Measurements from ENCODE around the gene SFMBT1. TPM values are rescaled to one million over a fixed set of nuclear protein-coding genes. Genes with fewer than 3 reads are reported as not detected.

The SFMBT1 gene
- total and polyA plus RNA-seq, 5 donors from 2014 or later: 13.1 to 31.4 (median 16.7) TPM

DNA sequence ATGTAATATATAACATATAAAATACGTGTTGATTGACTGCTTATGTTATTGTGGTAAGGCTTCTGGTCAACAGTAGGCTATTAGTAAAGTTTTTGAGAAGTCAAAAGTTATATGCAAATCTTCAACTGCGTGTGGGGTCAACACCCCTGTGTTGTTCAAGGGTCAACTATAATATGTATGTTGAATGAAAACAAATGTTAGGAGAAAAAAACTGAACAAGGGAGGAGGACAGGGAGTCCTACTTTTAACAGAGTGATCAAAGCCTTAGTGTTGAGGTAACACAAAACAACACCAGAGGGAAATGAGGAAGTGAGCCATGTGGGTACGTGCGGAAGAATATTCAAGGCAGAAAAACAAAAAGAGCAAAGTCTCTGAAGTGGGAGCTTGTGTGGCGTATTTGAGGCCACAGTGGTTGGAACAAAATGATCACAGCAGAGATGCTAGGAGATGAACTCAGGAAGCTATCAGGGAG, 62.5 kb downstream of the SFMBT1 start:
- Mint-ChIP-seq H3K36me3 (no peaks in the 10 kb centered on the region), H3K27me3 (no peaks in the 10 kb centered on the region), H3K4me3 (peak overlapping the region; percentile 3 to 58 (median 28)), H3K9me3 (peaks cover 0 to 1% (median 0%) of the 10 kb centered on the region in 7 donors), H3K4me1 (peaks cover 18 to 37% (median 27%) of the 10 kb centered on the region in 4 donors), H3K27ac (peak overlapping the region; percentile 88 to 95 (median 89))
- Histone ChIP-seq H3K9me3 (ENCODE audit: control insufficient read depth in 2 of 2, low read length in 2 of 2) (no peaks in the 10 kb centered on the region), H3K36me3 (ENCODE audit: control insufficient read depth, insufficient read depth, low read length) (no peaks in the 10 kb centered on the region), H3K4me3 (ENCODE audit: low read depth, low read length) (peak overlapping the region; percentile 65), H3K4me1 (ENCODE audit: control insufficient read depth, insufficient read depth, low read length, poor library complexity, severe bottlenecking) (peaks cover 19% of the 10 kb centered on the region), H3K27me3 (ENCODE audit: control insufficient read depth, insufficient read depth, low read length) (no peaks in the 10 kb centered on the region), H3K27ac (ENCODE audit: insufficient read depth, low read length, poor library complexity, severe bottlenecking) (peak overlapping the region; percentile 57)
- peak; percentile 69 to 74 for ATAC-seq (ENCODE audit: low read depth in 2 of 2)
- DNase-seq: peak; percentile 9 to 71 (median 68)

DNA sequence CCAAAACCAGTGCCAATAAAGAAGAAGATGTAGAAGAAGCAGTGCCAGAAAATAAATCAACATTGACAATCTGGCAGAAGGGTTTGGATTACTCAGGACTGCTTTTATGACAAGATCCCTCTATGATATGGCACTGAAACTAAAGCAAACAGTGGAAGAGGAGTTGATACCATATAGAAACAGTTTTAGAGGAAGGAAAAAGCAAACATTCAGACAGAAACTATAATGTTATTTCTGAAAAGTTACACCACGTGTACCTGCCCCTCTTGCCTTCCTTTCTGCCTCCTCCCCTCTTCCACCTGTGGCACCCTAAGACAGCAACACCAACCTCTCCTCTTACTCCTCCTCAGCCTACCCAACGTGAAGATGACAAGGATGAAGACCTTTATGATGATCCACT, 63.0 kb downstream of the SFMBT1 start:
- Histone ChIP-seq H3K9me3 (ENCODE audit: control insufficient read depth in 2 of 2, low read length in 2 of 2) (no peaks in the 10 kb centered on the region), H3K36me3 (ENCODE audit: control insufficient read depth, insufficient read depth, low read length) (no peaks in the 10 kb centered on the region), H3K4me3 (ENCODE audit: low read depth, low read length) (peak overlapping the region; percentile 65), H3K27ac (ENCODE audit: insufficient read depth, low read length, poor library complexity, severe bottlenecking) (peak overlapping the region; percentile 57), H3K4me1 (ENCODE audit: control insufficient read depth, insufficient read depth, low read length, poor library complexity, severe bottlenecking) (peaks cover 19% of the 10 kb centered on the region), H3K27me3 (ENCODE audit: control insufficient read depth, insufficient read depth, low read length) (no peaks in the 10 kb centered on the region)
- ATAC-seq (ENCODE audit: low read depth in 2 of 2) (no peak), DNase-seq (peak in 2 of 3 donors; percentile 23 to 26)
- Mint-ChIP-seq H3K27me3 (no peaks in the 10 kb centered on the region), H3K36me3 (no peaks in the 10 kb centered on the region), H3K27ac (peak overlapping the region; percentile 84 to 95 (median 89)), H3K4me1 (peaks cover 18 to 33% (median 29%) of the 10 kb centered on the region in 4 donors), H3K9me3 (peaks cover 0 to 1% (median 0%) of the 10 kb centered on the region in 7 donors), H3K4me3 (peak overlapping the region in 3 of 4 donors; percentile 3 to 52 (median 22))

DNA sequence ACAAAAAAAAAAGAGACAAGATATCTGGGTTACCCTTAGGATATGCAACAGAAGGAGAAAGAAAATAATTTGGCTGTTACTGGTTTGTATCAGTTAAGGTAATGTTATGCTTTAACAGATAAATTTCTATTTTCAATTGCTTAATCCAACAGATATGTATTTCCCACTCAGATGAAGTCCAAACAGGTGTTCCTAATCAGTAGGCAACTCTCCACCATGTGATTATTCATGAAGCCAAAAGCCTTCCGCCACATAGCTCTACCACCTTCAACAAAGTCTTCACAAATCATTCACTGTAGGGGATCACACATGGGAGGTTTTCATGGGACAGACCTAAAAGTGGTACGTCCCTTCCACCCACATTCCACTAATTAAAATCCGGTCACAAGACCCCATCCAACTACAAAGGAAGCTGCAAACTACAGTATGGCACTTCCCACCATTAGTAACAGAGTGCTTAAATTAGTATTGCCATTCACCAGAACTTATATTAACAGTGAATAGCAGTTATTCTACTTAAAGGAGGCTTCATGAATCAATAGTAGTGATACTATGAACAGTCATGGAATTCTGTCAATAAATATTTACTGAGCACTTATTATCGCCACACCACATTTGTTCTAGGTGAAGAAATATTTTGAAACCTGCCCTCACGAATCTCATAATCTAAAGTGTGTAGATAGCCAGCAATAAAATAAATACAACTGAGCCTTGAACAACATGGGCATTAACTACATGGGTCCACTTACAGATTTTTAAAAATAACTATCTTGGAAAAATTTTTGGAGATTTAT, 66.5 kb downstream of the SFMBT1 start:
- peak overlapping the region in 2 of 3 donors; percentile 15 to 26 for H3K27ac Mint-ChIP-seq

DNA sequence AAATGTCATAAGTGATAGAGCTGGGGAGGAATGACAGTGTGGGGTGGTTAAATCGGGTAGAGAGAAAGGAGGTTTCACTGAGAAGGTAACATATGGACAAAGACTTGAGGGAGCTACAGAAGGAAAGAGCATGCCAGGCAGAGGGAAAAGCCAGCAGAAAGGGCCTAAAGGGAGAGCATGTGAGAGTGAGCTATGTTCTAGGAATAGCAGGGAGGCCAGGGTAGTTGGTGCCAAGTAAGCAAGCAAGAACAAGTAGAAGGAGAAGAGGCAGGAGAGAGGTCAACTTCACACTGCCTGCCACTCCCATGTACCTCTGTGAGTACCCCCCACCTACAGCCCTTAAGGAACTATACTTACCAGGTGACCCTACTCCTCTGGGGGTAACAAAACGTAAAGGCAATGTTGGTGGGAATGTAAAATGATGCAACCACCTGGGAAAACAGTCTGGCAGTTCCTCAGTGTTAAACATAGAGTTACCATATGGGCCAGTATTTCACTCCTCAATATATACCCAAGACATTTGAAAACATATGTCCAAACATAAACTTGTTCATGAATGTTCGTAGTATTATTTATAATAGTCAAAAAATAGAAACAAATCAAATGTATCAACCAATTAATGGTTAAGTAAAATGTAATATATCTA, 67.6 kb downstream of the SFMBT1 start:
- peaks cover 0 to 1% (median 0%) of the 10 kb centered on the region in 7 donors for H3K9me3 Mint-ChIP-seq
- Histone ChIP-seq H3K27ac (ENCODE audit: insufficient read depth, low read length, poor library complexity, severe bottlenecking) (no peak overlapping the region), H3K27me3 (ENCODE audit: control insufficient read depth, insufficient read depth, low read length) (no peaks in the 10 kb centered on the region), H3K9me3 (ENCODE audit: control insufficient read depth in 2 of 2, low read length in 2 of 2) (no peaks in the 10 kb centered on the region), H3K36me3 (ENCODE audit: control insufficient read depth, insufficient read depth, low read length) (no peaks in the 10 kb centered on the region), H3K4me3 (ENCODE audit: low read depth, low read length) (no peak overlapping the region), H3K4me1 (ENCODE audit: control insufficient read depth, insufficient read depth, low read length, poor library complexity, severe bottlenecking) (peaks cover 3% of the 10 kb centered on the region)
- no peaks in the 10 kb centered on the region for H3K36me3 Mint-ChIP-seq
- H3K4me3 Mint-ChIP-seq: no peak overlapping the region
- no peak for ATAC-seq (ENCODE audit: low read depth in 2 of 2)
- peaks cover 10 to 35% (median 24%) of the 10 kb centered on the region in 4 donors for H3K4me1 Mint-ChIP-seq
- no peak for DNase-seq
- H3K27me3 Mint-ChIP-seq: no peaks in the 10 kb centered on the region
- peak overlapping the region in 2 of 3 donors; percentile 63 to 70 for H3K27ac Mint-ChIP-seq

More for the DNA sequence above, 66.5 kb downstream of the SFMBT1 start:
- H3K4me1 Mint-ChIP-seq: peaks cover 18 to 38% (median 27%) of the 10 kb centered on the region in 4 donors
- H3K4me3 Mint-ChIP-seq: no peak overlapping the region
- H3K27me3 Mint-ChIP-seq: no peaks in the 10 kb centered on the region
- ATAC-seq (ENCODE audit: low read depth in 2 of 2) (no peak), DNase-seq (no peak)
- Histone ChIP-seq H3K9me3 (ENCODE audit: control insufficient read depth in 2 of 2, low read length in 2 of 2) (no peaks in the 10 kb centered on the region), H3K27ac (ENCODE audit: insufficient read depth, low read length, poor library complexity, severe bottlenecking) (no peak overlapping the region), H3K27me3 (ENCODE audit: control insufficient read depth, insufficient read depth, low read length) (no peaks in the 10 kb centered on the region), H3K4me1 (ENCODE audit: control insufficient read depth, insufficient read depth, low read length, poor library complexity, severe bottlenecking) (peaks cover 14% of the 10 kb centered on the region), H3K36me3 (ENCODE audit: control insufficient read depth, insufficient read depth, low read length) (no peaks in the 10 kb centered on the region), H3K4me3 (ENCODE audit: low read depth, low read length) (no peak overlapping the region)
- H3K36me3 Mint-ChIP-seq: no peaks in the 10 kb centered on the region
- peaks cover 0 to 1% (median 0%) of the 10 kb centered on the region in 7 donors for H3K9me3 Mint-ChIP-seq

DNA sequence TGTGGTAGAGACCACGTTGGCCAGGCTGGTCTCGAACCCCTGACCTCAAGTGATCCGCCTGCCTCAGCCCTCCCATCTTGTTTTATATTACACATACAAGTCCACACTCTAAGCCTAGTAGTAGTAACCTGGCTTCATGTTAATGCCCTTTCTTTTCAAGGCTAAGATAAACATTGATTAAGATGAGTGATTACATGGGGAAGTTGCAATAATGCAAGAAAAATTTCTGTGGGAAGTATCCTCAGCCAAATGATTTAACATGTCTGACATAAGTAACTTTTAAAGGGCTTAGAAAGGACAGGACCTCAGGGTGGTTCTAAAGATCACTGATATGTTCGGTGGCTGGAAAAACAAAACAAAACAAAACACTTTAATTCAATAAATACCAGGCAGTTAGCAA, 72.1 kb downstream of the SFMBT1 start:
- H3K27ac ChIP-seq (ENCODE audit: insufficient read depth, low read length, poor library complexity, severe bottlenecking): no peak overlapping the region
- H3K36me3 Mint-ChIP-seq: peaks cover 2% of the 10 kb centered on the region
- H3K27ac Mint-ChIP-seq: no peak overlapping the region
- H3K36me3 ChIP-seq (ENCODE audit: control insufficient read depth, insufficient read depth, low read length): peaks cover 3% of the 10 kb centered on the region
- H3K4me3 ChIP-seq (ENCODE audit: low read depth, low read length): no peak overlapping the region
- no peaks in the 10 kb centered on the region for H3K27me3 Mint-ChIP-seq
- no peak overlapping the region for H3K4me3 Mint-ChIP-seq
- DNase-seq (no peak), ATAC-seq (ENCODE audit: low read depth in 2 of 2) (no peak)
- no peaks in the 10 kb centered on the region for H3K27me3 ChIP-seq (ENCODE audit: control insufficient read depth, insufficient read depth, low read length)
- H3K4me1 ChIP-seq (ENCODE audit: control insufficient read depth, insufficient read depth, low read length, poor library complexity, severe bottlenecking): no peaks in the 10 kb centered on the region
- H3K4me1 Mint-ChIP-seq: peaks cover 5 to 20% (median 14%) of the 10 kb centered on the region in 4 donors
- no peaks in the 10 kb centered on the region for H3K9me3 Mint-ChIP-seq
- no peaks in the 10 kb centered on the region for H3K9me3 ChIP-seq (ENCODE audit: control insufficient read depth in 2 of 2, low read length in 2 of 2)

DNA sequence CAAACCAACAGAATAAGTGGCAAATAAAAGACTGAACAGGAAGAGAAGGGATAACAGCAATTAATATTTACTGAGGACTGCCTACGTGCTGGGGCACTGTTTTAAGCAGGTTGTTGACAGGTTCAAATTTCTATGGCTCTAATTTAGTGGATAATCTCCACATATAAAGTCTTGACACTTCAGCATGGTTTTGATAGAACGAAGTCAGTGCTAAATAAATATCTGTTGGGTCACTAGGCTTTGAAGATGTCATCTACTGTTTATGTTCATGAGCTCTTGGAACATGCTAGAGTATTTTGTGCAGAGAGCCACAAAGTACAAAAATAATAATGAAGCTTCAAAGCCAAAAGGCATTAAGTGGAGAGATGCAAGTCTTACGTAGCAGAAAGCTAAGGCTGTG, 74.0 kb downstream of the SFMBT1 start:
- peaks cover 5 to 19% (median 16%) of the 10 kb centered on the region in 4 donors for H3K4me1 Mint-ChIP-seq

DNA sequence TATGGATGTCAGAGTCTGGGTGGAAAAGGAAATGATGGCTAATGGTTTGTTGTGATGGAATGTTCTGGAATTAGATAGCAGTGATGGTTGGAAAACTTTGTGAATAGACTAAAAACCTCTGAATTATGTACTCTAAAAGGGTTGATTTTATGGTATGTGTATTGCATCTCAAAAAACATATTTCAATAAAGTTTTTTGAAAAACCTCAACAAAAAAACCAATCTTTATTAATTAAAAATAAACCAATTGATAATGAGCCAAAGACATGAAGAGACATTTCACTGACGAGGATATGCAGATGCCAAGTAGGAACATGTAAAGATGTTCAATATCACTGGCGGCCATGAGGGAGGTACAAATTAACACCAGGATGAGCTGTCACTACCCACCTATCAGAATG, 78.5 kb downstream of the SFMBT1 start:
- Mint-ChIP-seq H3K9me3 (no peaks in the 10 kb centered on the region), H3K27me3 (peaks cover 4% of the 10 kb centered on the region), H3K27ac (peak overlapping the region in 1 of 3 donors; percentile 21), H3K4me3 (no peak overlapping the region), H3K36me3 (peaks cover 21% of the 10 kb centered on the region), H3K4me1 (peaks cover 2 to 12% (median 7%) of the 10 kb centered on the region in 4 donors)
- no peaks in the 10 kb centered on the region for H3K9me3 ChIP-seq (ENCODE audit: control insufficient read depth in 2 of 2, low read length in 2 of 2)
- H3K36me3 ChIP-seq (ENCODE audit: control insufficient read depth, insufficient read depth, low read length): peaks cover 10% of the 10 kb centered on the region
- H3K4me3 ChIP-seq (ENCODE audit: low read depth, low read length): no peak overlapping the region
- no peak overlapping the region for H3K27ac ChIP-seq (ENCODE audit: insufficient read depth, low read length, poor library complexity, severe bottlenecking)
- DNase-seq (no peak), ATAC-seq (ENCODE audit: low read depth in 2 of 2) (no peak)
- no peaks in the 10 kb centered on the region for H3K4me1 ChIP-seq (ENCODE audit: control insufficient read depth, insufficient read depth, low read length, poor library complexity, severe bottlenecking)
- H3K27me3 ChIP-seq (ENCODE audit: control insufficient read depth, insufficient read depth, low read length): no peaks in the 10 kb centered on the region

More for the DNA sequence above, 74.0 kb downstream of the SFMBT1 start:
- Mint-ChIP-seq H3K27ac (peak overlapping the region in 2 of 3 donors; percentile 27 to 42), H3K4me3 (no peak overlapping the region), H3K27me3 (no peaks in the 10 kb centered on the region), H3K36me3 (peaks cover 13% of the 10 kb centered on the region), H3K9me3 (no peaks in the 10 kb centered on the region)
- Histone ChIP-seq H3K36me3 (ENCODE audit: control insufficient read depth, insufficient read depth, low read length) (peaks cover 10% of the 10 kb centered on the region), H3K4me1 (ENCODE audit: control insufficient read depth, insufficient read depth, low read length, poor library complexity, severe bottlenecking) (no peaks in the 10 kb centered on the region), H3K4me3 (ENCODE audit: low read depth, low read length) (no peak overlapping the region), H3K27me3 (ENCODE audit: control insufficient read depth, insufficient read depth, low read length) (no peaks in the 10 kb centered on the region), H3K27ac (ENCODE audit: insufficient read depth, low read length, poor library complexity, severe bottlenecking) (no peak overlapping the region), H3K9me3 (ENCODE audit: control insufficient read depth in 2 of 2, low read length in 2 of 2) (no peaks in the 10 kb centered on the region)
- DNase-seq: no peak
- ATAC-seq (ENCODE audit: low read depth in 2 of 2): no peak

Measured in CD4-positive, CD25-positive, alpha-beta regulatory T cell (primary cell).